PC-3 (cell line): ENCODE measurements around the gene RGS3.

Source experiments
- CTCF ChIP-seq: fragments of 300-600 bp; sonication (generic); conservative IDR thresholded peaks from 2 replicates; pipeline ENCODE4 v1.5.1; 2017; ENCODE audit warnings: antibody characterized with exemption, low read depth, mild to moderate bottlenecking, low read length
- EZH2 ChIP-seq: fragments of 300-600 bp; sonication (generic); IDR thresholded peaks from one replicate; pipeline ENCODE4 v1.6.1; 2017; ENCODE audit warnings: antibody characterized with exemption, mild to moderate bottlenecking, low read length; ENCODE audit not compliant: unreplicated experiment
- EZH2phosphoT487 ChIP-seq: fragments of 300-600 bp; sonication (generic); IDR thresholded peaks from 2 replicates; pipeline ENCODE4 v1.6.1; 2018; ENCODE audit warnings: mild to moderate bottlenecking, antibody characterized with exemption, low read length, borderline replicate concordance

GRCh38 chr9:113597390-113598241 lies 134.1 kb downstream of the RGS3 start:
- no peak for TF ChIP-seq CTCF
- no peak for TF ChIP-seq EZH2phosphoT487
- TF ChIP-seq EZH2 = no peak
